Measurements from ENCODE around the gene KSR1.

DNA sequence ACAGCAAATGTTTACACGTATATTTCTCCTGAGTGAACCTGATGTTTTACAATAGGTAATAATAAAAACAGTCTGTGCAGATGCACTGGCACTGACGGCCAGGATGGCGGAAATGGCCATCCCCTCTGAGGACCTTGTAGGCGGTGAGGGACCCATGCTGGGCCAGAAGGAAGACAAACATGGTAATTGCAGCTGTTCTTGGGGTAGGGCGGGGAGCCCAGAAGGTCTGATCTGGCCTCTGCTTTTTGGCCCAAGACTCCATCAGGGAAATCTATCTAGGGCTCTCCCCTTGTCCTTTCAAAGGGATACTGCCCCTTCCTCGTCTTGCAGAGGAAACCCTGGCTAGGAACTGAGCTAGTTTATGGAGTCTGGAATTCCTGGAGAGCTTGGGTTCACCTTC, 167.4 kb downstream of the KSR1 start:
- TF ChIP-seq POLR2A (IDR thresholded peaks at IDR 0.05; ENCODE audit: low read depth, low read length) (no peak), RAD21 (IDR thresholded peaks at IDR 0.05; ENCODE audit: low read length) (no peak)
- TF ChIP-seq, protein P1, sequence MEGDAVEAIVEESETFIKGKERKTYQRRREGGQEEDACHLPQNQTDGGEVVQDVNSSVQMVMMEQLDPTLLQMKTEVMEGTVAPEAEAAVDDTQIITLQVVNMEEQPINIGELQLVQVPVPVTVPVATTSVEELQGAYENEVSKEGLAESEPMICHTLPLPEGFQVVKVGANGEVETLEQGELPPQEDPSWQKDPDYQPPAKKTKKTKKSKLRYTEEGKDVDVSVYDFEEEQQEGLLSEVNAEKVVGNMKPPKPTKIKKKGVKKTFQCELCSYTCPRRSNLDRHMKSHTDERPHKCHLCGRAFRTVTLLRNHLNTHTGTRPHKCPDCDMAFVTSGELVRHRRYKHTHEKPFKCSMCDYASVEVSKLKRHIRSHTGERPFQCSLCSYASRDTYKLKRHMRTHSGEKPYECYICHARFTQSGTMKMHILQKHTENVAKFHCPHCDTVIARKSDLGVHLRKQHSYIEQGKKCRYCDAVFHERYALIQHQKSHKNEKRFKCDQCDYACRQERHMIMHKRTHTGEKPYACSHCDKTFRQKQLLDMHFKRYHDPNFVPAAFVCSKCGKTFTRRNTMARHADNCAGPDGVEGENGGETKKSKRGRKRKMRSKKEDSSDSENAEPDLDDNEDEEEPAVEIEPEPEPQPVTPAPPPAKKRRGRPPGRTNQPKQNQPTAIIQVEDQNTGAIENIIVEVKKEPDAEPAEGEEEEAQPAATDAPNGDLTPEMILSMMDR (conservative IDR thresholded peaks at IDR 0.05; ENCODE audit: low read depth, low read length): no peak
- TF ChIP-seq, protein P2, sequence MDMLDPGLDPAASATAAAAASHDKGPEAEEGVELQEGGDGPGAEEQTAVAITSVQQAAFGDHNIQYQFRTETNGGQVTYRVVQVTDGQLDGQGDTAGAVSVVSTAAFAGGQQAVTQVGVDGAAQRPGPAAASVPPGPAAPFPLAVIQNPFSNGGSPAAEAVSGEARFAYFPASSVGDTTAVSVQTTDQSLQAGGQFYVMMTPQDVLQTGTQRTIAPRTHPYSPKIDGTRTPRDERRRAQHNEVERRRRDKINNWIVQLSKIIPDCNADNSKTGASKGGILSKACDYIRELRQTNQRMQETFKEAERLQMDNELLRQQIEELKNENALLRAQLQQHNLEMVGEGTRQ (IDR thresholded peaks at IDR 0.05; ENCODE audit: low read depth, low read length): no peak
